ENCODE results near the gene BRD4.

- no peak for TF ChIP-seq POLR2A (IDR thresholded peaks at IDR 0.05)
- peak in 2 of 6 experiments; percentile 12 to 27 for TF ChIP-seq CTCF (IDR thresholded peaks at IDR 0.05)
These were observed 51.2 kb downstream of the BRD4 start for GRCh38 chr19:15280915-15281683.
